ENCODE results near the gene ZNF350.
"Not testable (repeated sequence)": the region's sequence is repeated elsewhere in the genome, so short reads cannot be mapped to it uniquely, and the experiment has no call there.

Gene ZNF350

GRCh38 chr19:51986309-51987291, at the start of gene ZNF350:
Gene ZNF350, minus strand, starts transcription at chr19:51986840. Its CDS starts 12,480 bp downstream, at chr19:51974360.
- peak; percentile 62 to 85 for DNase-seq (ENCODE audit: extremely low read depth in 1 of 2, low read depth in 1 of 2)

GRCh38 chr19:52034051-52034728, 47.5 kb upstream of the ZNF350 start:
- DNase-seq (ENCODE audit: extremely low read depth in 1 of 2, low read depth in 1 of 2) = no peak

- no peak for DNase-seq (ENCODE audit: extremely low read depth in 1 of 2, low read depth in 1 of 2)
Measured at GRCh38 chr19:52028780-52029123, 42.1 kb upstream of the ZNF350 start.

- DNase-seq (ENCODE audit: extremely low read depth in 1 of 2, low read depth in 1 of 2) = peak; percentile 65 to 73
Measured at GRCh38 chr19:52028027-52028779, 41.6 kb upstream of the ZNF350 start, which contains the start of gene ZNF614. Gene ZNF614, minus strand, starts transcription at chr19:52028379. Its CDS starts 2,634 bp downstream, at chr19:52025745.

- DNase-seq (ENCODE audit: extremely low read depth in 1 of 2, low read depth in 1 of 2) = not testable (repeated sequence)
Measured at GRCh38 chr19:52026255-52026990, 39.8 kb upstream of the ZNF350 start.

- DNase-seq (ENCODE audit: extremely low read depth in 1 of 2, low read depth in 1 of 2) = not testable (repeated sequence)
Measured at GRCh38 chr19:52024478-52024877, 37.8 kb upstream of the ZNF350 start.

- no peak for DNase-seq (ENCODE audit: extremely low read depth in 1 of 2, low read depth in 1 of 2)
Measured at GRCh38 chr19:52022193-52022592, 35.6 kb upstream of the ZNF350 start.

GRCh38 chr19:52020506-52020905, 33.9 kb upstream of the ZNF350 start:
- no peak for DNase-seq (ENCODE audit: extremely low read depth in 1 of 2, low read depth in 1 of 2)

- no peak for DNase-seq (ENCODE audit: extremely low read depth in 1 of 2, low read depth in 1 of 2)
Measured at GRCh38 chr19:52010674-52011073, 24.0 kb upstream of the ZNF350 start.

GRCh38 chr19:52007806-52008557, 21.3 kb upstream of the ZNF350 start, which contains the start of gene ZNF615:
Gene ZNF615, minus strand, starts transcription at chr19:52008211. Its CDS starts 4,500 bp downstream, at chr19:52003711.
- DNase-seq (ENCODE audit: extremely low read depth in 1 of 2, low read depth in 1 of 2) = peak; percentile 70 to 76

- no peak for DNase-seq (ENCODE audit: extremely low read depth in 1 of 2, low read depth in 1 of 2)
Measured at GRCh38 chr19:52007451-52007805, 20.8 kb upstream of the ZNF350 start.

- DNase-seq (ENCODE audit: extremely low read depth in 1 of 2, low read depth in 1 of 2) = no peak
Measured at GRCh38 chr19:51994048-51994644, 7.5 kb upstream of the ZNF350 start.

- no peak for DNase-seq (ENCODE audit: extremely low read depth in 1 of 2, low read depth in 1 of 2)
Measured at GRCh38 chr19:51993422-51993821, 6.8 kb upstream of the ZNF350 start.

GRCh38 chr19:51983361-51983760, 3.3 kb downstream of the ZNF350 start:
- DNase-seq (ENCODE audit: extremely low read depth in 1 of 2, low read depth in 1 of 2) = no peak

GRCh38 chr19:51980926-51981325, 5.7 kb downstream of the ZNF350 start:
- not testable (repeated sequence) for DNase-seq (ENCODE audit: extremely low read depth in 1 of 2, low read depth in 1 of 2)

GRCh38 chr19:51980116-51980736, 6.4 kb downstream of the ZNF350 start:
- DNase-seq (ENCODE audit: extremely low read depth in 1 of 2, low read depth in 1 of 2) = no peak

GRCh38 chr19:51978882-51979281, 7.8 kb downstream of the ZNF350 start:
- DNase-seq (ENCODE audit: extremely low read depth in 1 of 2, low read depth in 1 of 2) = no peak

GRCh38 chr19:51977346-51977745, 9.3 kb downstream of the ZNF350 start:
- DNase-seq (ENCODE audit: extremely low read depth in 1 of 2, low read depth in 1 of 2) = no peak

- no peak for DNase-seq (ENCODE audit: extremely low read depth in 1 of 2, low read depth in 1 of 2)
Measured at GRCh38 chr19:51976852-51977251, 9.8 kb downstream of the ZNF350 start.

All from stimulated activated CD8-positive, alpha-beta memory T cell treated with anti-CD3 and anti-CD28 coated beads, Interleukin-7, amount 100 ng/mL, for 48 hours (primary cell).